Measurements from ENCODE around the gene PITPNC1.
A peak's percentile ranks its signal among the peaks of the same experiment; 100 is the strongest.

Gene PITPNC1

DNA sequence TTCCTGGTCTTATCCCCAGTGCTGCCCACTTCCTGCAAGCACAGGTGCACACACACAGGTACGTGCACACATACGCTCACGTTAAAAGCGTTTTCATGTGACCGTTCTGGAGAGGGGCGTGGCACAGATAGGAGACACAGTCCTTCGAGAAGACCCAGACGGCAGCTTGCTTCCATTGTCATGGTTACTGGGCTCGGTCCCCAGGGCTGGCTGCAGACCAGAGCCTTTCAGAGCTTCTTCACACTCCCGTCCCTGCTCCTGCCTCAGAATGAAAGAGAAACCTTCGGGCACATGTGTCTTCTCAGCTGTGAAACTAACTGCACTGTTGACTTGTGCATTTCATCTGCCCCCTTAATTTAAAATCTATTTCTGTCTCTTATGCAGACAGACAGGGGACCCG lies 154.2 kb downstream of the PITPNC1 start:
- peak; percentile 83 for DNase-seq (ENCODE audit: low spot score)
- TF ChIP-seq, protein P1, sequence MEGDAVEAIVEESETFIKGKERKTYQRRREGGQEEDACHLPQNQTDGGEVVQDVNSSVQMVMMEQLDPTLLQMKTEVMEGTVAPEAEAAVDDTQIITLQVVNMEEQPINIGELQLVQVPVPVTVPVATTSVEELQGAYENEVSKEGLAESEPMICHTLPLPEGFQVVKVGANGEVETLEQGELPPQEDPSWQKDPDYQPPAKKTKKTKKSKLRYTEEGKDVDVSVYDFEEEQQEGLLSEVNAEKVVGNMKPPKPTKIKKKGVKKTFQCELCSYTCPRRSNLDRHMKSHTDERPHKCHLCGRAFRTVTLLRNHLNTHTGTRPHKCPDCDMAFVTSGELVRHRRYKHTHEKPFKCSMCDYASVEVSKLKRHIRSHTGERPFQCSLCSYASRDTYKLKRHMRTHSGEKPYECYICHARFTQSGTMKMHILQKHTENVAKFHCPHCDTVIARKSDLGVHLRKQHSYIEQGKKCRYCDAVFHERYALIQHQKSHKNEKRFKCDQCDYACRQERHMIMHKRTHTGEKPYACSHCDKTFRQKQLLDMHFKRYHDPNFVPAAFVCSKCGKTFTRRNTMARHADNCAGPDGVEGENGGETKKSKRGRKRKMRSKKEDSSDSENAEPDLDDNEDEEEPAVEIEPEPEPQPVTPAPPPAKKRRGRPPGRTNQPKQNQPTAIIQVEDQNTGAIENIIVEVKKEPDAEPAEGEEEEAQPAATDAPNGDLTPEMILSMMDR (IDR thresholded peaks at IDR 0.05; ENCODE audit: extremely low read depth, insufficient read depth, missing control alignments): no peak
- in situ Hi-C loops (cut with MboI; ENCODE audit: low pct_unique_long_range_greater_than_20kb, low sequenced_read_pairs, unreplicated experiment): no loop called here

DNA sequence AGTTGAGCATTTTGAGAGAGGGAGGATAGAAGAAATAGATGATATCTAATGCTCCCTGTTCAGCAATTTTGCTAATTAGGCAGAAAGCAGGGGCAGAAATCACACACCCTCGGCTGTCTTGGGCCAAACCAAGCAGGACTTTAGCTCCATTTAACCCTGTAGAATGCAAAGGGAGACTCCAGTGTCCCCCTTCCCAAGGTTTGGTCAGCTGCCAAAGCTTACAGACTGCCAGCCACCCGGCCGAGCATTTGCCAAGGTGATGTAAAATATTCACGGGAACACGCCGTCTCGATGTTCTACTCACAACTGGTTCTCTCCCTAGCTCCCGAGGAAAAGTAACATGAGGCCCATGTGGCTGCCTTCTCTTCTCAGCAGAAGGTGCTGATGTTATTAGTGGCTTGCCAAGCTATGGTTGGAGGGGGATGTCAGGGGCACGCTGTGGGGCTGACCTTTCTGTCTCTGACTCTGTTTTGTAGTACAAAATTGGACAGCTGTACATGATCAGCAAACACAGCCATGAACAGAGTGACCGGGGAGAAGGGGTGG lies 155.3 kb downstream of the PITPNC1 start:
- DNase-seq (ENCODE audit: low spot score): no peak
- TF ChIP-seq, protein P1 (IDR thresholded peaks at IDR 0.05; ENCODE audit: extremely low read depth, insufficient read depth, missing control alignments): no peak
- in situ Hi-C loops (cut with MboI; ENCODE audit: low pct_unique_long_range_greater_than_20kb, low sequenced_read_pairs, unreplicated experiment): no loop called here

DNA sequence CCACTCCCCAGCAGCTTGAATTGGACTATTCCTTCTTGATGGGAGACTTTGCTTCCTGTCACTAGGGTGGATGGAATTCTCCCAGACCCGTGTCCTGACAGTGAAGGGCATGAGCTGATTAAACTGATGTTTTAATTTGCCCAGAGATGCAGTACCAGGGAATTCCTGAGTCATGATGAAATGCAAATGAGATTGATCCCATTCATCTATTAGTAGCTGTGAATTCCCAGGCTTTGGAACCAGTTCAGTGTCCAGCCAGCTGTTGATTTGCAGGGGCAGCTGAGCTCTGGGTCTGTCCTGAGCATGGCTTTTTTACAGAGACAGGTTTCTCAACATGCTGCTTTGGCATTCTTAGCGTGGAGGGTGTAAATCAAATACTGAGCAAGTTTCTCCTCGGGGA lies 157.9 kb downstream of the PITPNC1 start:
- in situ Hi-C loops (cut with MboI; ENCODE audit: low pct_unique_long_range_greater_than_20kb, low sequenced_read_pairs, unreplicated experiment): no loop called here
- TF ChIP-seq, protein P1 (IDR thresholded peaks at IDR 0.05; ENCODE audit: extremely low read depth, insufficient read depth, missing control alignments): no peak
- no peak for DNase-seq (ENCODE audit: low spot score)

DNA sequence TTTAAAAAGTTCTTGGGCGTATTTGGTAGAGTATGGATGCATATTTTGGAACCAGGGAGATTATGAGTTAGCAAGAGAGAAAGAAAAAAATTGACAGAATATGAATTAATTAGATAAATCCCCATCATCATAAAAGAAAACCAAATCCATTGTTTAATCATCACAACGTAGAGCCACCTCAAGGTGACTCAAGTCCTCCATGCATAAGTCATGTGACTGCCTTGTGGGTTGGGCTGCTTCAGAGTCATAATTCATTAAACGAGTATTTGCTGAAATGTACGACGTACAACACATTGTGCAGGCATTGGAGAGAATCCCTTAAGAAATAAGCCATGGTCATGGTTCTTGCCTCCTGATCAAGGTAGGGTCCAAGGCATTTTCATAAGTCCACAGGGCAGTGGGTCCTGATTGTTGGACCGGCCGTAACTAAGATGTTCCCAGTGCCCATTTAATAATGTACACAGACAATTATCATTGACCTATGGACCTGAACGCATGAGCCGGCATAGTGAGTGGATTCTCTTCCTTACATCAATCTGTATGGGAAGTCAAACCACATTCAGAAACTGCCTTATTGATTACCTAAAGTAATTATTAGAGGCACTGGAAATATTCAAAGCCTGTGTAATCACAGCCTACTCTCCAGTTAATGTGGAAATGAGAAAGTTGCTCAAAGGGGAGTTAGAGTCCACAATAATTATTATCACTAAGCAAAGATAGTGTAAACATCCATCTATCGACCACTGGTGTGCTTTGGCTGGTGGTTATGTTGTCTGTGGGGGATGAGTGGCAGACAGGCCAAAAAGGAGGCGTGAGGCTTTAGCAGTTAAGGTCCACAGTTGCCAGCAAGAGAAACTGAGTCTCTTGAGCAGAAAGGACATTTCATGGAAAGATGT lies 165.4 kb downstream of the PITPNC1 start:
- in situ Hi-C loops (cut with MboI; ENCODE audit: low pct_unique_long_range_greater_than_20kb, low sequenced_read_pairs, unreplicated experiment): no loop called here
- TF ChIP-seq, protein P1 (IDR thresholded peaks at IDR 0.05; ENCODE audit: extremely low read depth, insufficient read depth, missing control alignments): no peak
- no peak for DNase-seq (ENCODE audit: low spot score)

DNA sequence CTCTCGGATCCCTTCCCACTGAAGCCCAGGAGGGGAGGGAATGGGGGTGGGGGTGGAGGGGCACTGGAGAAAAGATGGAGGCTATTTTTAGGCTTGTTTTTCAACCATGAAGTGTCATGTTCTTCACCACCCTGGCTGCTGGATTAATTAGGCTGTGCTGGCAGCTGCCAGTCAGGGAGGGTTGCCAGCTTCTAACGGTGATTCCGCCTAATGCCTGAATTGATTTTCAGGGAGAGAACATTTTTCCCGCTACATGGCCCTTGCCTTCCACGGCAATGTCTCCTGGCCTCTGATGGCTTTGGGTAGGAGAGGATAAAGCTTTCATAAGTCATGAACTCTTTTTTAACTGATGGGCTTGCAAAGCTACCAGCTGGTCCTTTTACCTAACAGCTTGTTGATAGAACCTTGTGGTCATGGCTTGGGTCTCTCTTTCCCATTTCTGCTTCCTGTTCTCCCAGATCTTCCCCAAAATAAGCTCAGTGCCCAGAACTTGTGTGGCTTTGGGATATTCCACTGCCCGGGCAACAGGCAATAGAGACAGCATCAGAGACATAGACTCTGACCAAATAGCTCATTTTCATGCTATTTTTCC lies 167.4 kb downstream of the PITPNC1 start:
- in situ Hi-C loops (cut with MboI; ENCODE audit: low pct_unique_long_range_greater_than_20kb, low sequenced_read_pairs, unreplicated experiment): no loop called here

More for the DNA sequence above, 167.4 kb downstream of the PITPNC1 start:
- DNase-seq (ENCODE audit: low spot score): no peak
- TF ChIP-seq, protein P1 (IDR thresholded peaks at IDR 0.05; ENCODE audit: extremely low read depth, insufficient read depth, missing control alignments): no peak
